Activated CD4-positive, alpha-beta T cell treated with anti-CD3 and anti-CD28 coated beads for 36 hours (primary cell): ENCODE data around the gene IVD. TPM values are rescaled to one million over a fixed set of nuclear protein-coding genes. Genes with fewer than 3 reads are reported as not detected.
A peak's percentile ranks its signal among the peaks of the same experiment; 100 is the strongest.

ENCODE experiments used
- ATAC-seq: fragments of 200-7000 bp; cut with Tn5 transposase; one replicate; pipeline ENCODE4 v1.10.0; 2021; ENCODE audit warnings: mild to moderate bottlenecking, moderate library complexity
- CTCF ChIA-PET: fragments of 350-600 bp; sonication (Branson Sonifier 250); formaldehyde crosslinking; loops from one replicate; lab custom pipeline; 2021; ENCODE audit warnings: antibody characterized with exemption; lab: Charles Lee
- POLR2A ChIA-PET: fragments of 350-600 bp; sonication (Branson Sonifier 250); formaldehyde crosslinking; loops from one replicate; lab custom pipeline; 2021; ENCODE audit warnings: antibody characterized with exemption, inconsistent platforms; lab: Charles Lee
- DNase-seq: peaks from one replicate; pipeline ENCODE4 v3.0.0-alpha.2; 2020
- H3K27ac Mint-ChIP-seq: one replicate; pipeline ENCODE4 v1.8.0; 2021; ENCODE audit warnings: mixed read lengths
- H3K27me3 Mint-ChIP-seq: one replicate; pipeline ENCODE4 v1.8.0; 2021; ENCODE audit warnings: mixed read lengths
- H3K36me3 Mint-ChIP-seq: one replicate; pipeline ENCODE4 v1.8.0; 2021; ENCODE audit warnings: low read depth, mixed read lengths
- H3K4me1 Mint-ChIP-seq: one replicate; pipeline ENCODE4 v1.8.0; 2021; ENCODE audit warnings: mixed read lengths
- H3K4me3 Mint-ChIP-seq: one replicate; pipeline ENCODE4 v1.8.0; 2021; ENCODE audit warnings: mild to moderate bottlenecking, moderate library complexity, mixed read lengths
- H3K9me3 Mint-ChIP-seq: one replicate; pipeline ENCODE4 v1.8.0; 2021; ENCODE audit warnings: low read depth, mixed read lengths
- intact Hi-C, 2 experiments: fragments of 100-400 bp; cut with DNase I in 1 of 2; cut with micrococcal nuclease in 1 of 2; formaldehyde crosslinking; loops; one replicate each; pipeline versions ENCODE4 v1.14.2 to v1.15.1; 2022 to 2024; cut with DNase I, micrococcal nuclease
- total RNA-seq, 2 experiments: library from RNA; stranded (reverse); gene quantifications; one replicate each; pipeline ENCODE4 v1.2.3, GENCODE V29; 2021

Gene IVD
- total RNA-seq, 2 experiments from 2014 or later = 30.8 to 46.2 TPM

- Mint-ChIP-seq H3K4me3 (peak within 1 kb of the TSS; percentile 76), H3K27ac (peak within 1 kb of the TSS; percentile 74), H3K36me3 (peaks cover 3% of the 10 kb centered on the region), H3K9me3 (no peaks in the 10 kb centered on the region), H3K4me1 (peaks cover 23% of the 10 kb centered on the region), H3K27me3 (no peaks in the 10 kb centered on the region)
- CTCF ChIA-PET = interaction anchor here (0.6 to 1.4 kb wide), 4 partner anchors 26 to 127 kb away, joined by 3 to 4 read pairs (median 3); no protein-coding TSS in a partner anchor
- POLR2A ChIA-PET = interaction anchor here (0.7 kb wide), 1 partner anchor 31 kb away, joined by 3 read pairs; no protein-coding TSS in a partner anchor
- intact Hi-C loops = loop anchor here (1.0 to 2.0 kb wide), 3 partner anchors 16 to 30 kb away; partner anchors contain the start of gene BAHD1 (in 1 of the 2)
- ATAC-seq (peak; percentile 58), DNase-seq (peak; percentile 64)
Measured at GRCh38 chr15:40470423-40471104, 65.0 kb downstream of the IVD start, which contains the start of gene CHST14. Gene CHST14 (plus strand): TSS chr15:40470984. CDS start chr15:40471214, 230 bp downstream.

Other genes starting within 250 kb of the IVD start
- gene BUB1B, start 244.7 kb upstream of the IVD start, total RNA-seq = 10 to 100 TPM; 95.3 to 99.5 TPM
- gene PAK6, start 166.7 kb upstream of the IVD start, total RNA-seq = under 1 TPM; 0.30 to 0.53 TPM
- not detected for gene ANKRD63, start 122.7 kb upstream of the IVD start, total RNA-seq
- gene PLCB2, start 97.9 kb upstream of the IVD start, total RNA-seq = 10 to 100 TPM; 67.9 to 86.8 TPM
- 10 to 100 TPM in 1 of 2 experiments, 1 to 10 TPM in 1; 9.9 to 11.2 TPM for gene INAFM2, start 82.1 kb upstream of the IVD start, total RNA-seq
- under 1 TPM; 0.65 to 0.98 TPM for gene CCDC9B, start 64.9 kb upstream of the IVD start, total RNA-seq
- not detected for gene PHGR1, start 54.8 kb upstream of the IVD start, total RNA-seq
- gene DISP2, start 47.6 kb upstream of the IVD start, total RNA-seq = under 1 TPM; 0.02 to 0.04 TPM
- 10 to 100 TPM; 56.2 to 58.8 TPM for gene KNSTRN, start 23.1 kb upstream of the IVD start, total RNA-seq
- gene BAHD1, start 35.2 kb downstream of the IVD start, total RNA-seq = 10 to 100 TPM; 15.3 to 16.7 TPM
- 1 to 10 TPM; 5.4 to 6.2 TPM for gene CHST14, start 65.2 kb downstream of the IVD start, total RNA-seq
- gene CCDC32, start 159.2 kb downstream of the IVD start, total RNA-seq = 10 to 100 TPM; 14.2 to 24.5 TPM
- 10 to 100 TPM; 11.0 to 14.0 TPM for gene RPUSD2, start 163.5 kb downstream of the IVD start, total RNA-seq
- gene KNL1, start 188.5 kb downstream of the IVD start, total RNA-seq = 10 to 100 TPM; 26.2 to 33.5 TPM